GM12878 (cell line): Measurements from ENCODE around the gene PID1. TPM values are rescaled to one million over a fixed set of nuclear protein-coding genes. Genes with fewer than 3 reads are reported as not detected.

Experiments
- ATAC-seq: fragments of 200-7000 bp; cut with Tn5 transposase; 3 replicates; pipeline ENCODE4 v1.9.1; 2020; ENCODE audit warnings: mild to moderate bottlenecking, moderate library complexity
- BruUV-seq: library from RNA; stranded (reverse); fragments of 400-500 nt; replicated peaks from 2 replicates; lab custom pipeline; 2021; lab: Mats Ljungman, UMichigan
- CTCF ChIA-PET: fragments of 300-600 bp; sonication (Branson Sonifier 250); formaldehyde crosslinking; extraction: SDS; loops from one replicate; lab custom pipeline; 2021; ENCODE audit warnings: inconsistent platforms; lab: Yijun Ruan, JAX
- POLR2A ChIA-PET: fragments of 350-600 bp; formaldehyde crosslinking; extraction: SDS; loops from one replicate; lab custom pipeline; 2021; ENCODE audit warnings: inconsistent platforms; lab: Charles Lee
- RAD21 ChIA-PET: fragments of 300-600 bp; sonication (Branson Sonifier 250); formaldehyde crosslinking; loops from one replicate; lab custom pipeline; 2023; ENCODE audit warnings: antibody characterized with exemption; ENCODE audit not compliant: unreplicated experiment; lab: Charles Lee
- SMC1A ChIA-PET: fragments of 300-600 bp; sonication (Branson Sonifier 250); formaldehyde crosslinking; loops from one replicate; lab custom pipeline; 2023; ENCODE audit not compliant: unreplicated experiment, uncharacterized antibody; lab: Charles Lee
- DNase-seq: peaks from one replicate; pipeline ENCODE4 v3.0.0-alpha.2; 2011; ENCODE audit warnings: low read depth, low spot score
- FAIRE-seq: peaks from 3 replicates; lab custom pipeline; 2011; peaks lifted over from hg19 to GRCh38; lab: Jason Lieb, UNC
- H2AFZ ChIP-seq: 2 replicates; pipeline ENCODE4 v1.6.0; 2011; ENCODE audit warnings: low read depth, low read length, control low read depth; ENCODE audit not compliant: control insufficient read depth
- H3K27ac ChIP-seq: 2 replicates; pipeline ENCODE4 v1.5.1; 2011; ENCODE audit warnings: control low read depth; ENCODE audit not compliant: control insufficient read depth, insufficient read depth
- H3K27me3 ChIP-seq, 2 experiments: replicated peaks in 1 of 2; 2 replicates each; pipeline versions ENCODE4 v1.6.0 to v1.6.1; 2011; ENCODE audit warnings: low read length in 1 of 2; ENCODE audit not compliant: control insufficient read depth in 2 of 2, insufficient read depth in 2 of 2
- H3K36me3 ChIP-seq, 2 experiments: 2 replicates each; pipeline ENCODE4 v1.5.1; 2011; ENCODE audit warnings: low read length in 1 of 2; ENCODE audit not compliant: control insufficient read depth in 2 of 2, insufficient read depth in 2 of 2
- H3K4me1 ChIP-seq: 2 replicates; pipeline ENCODE4 v1.6.1; 2011; ENCODE audit warnings: mild to moderate bottlenecking, low read length, moderate library complexity, mixed read lengths; ENCODE audit not compliant: control insufficient read depth, insufficient read depth
- H3K4me2 ChIP-seq: 2 replicates; pipeline ENCODE4 v1.6.0; 2011; ENCODE audit warnings: control low read depth; ENCODE audit not compliant: control insufficient read depth, insufficient read depth
- H3K4me3 ChIP-seq: fragments of 200-600 bp; sonication (generic); 2 replicates; pipeline ENCODE4 v1.5.1; 2016
- H3K79me2 ChIP-seq: 2 replicates; pipeline ENCODE4 v1.6.0; 2011; ENCODE audit warnings: low read length; ENCODE audit not compliant: control insufficient read depth, insufficient read depth
- H3K9ac ChIP-seq: 2 replicates; pipeline ENCODE4 v1.8.0; 2011; ENCODE audit warnings: low read length, control low read depth, mixed read lengths; ENCODE audit not compliant: control insufficient read depth, insufficient read depth
- H3K9me3 ChIP-seq: replicated peaks from 3 replicates; pipeline ENCODE4 v1.5.1; 2011; ENCODE audit warnings: mild to moderate bottlenecking, low read length; ENCODE audit not compliant: control insufficient read depth, insufficient read depth
- H4K20me1 ChIP-seq: 2 replicates; pipeline ENCODE4 v1.6.0; 2011; ENCODE audit not compliant: control insufficient read depth, insufficient read depth
- ZBTB11 ChIP-seq: fragments of 450-650 bp; formaldehyde crosslinking; IDR thresholded peaks from 2 replicates; pipeline ENCODE4 v1.5.0; 2022; ENCODE audit warnings: mild to moderate bottlenecking, missing genetic modification characterization
- WGBS: methylation state at CpG from one replicate; pipeline ENCODE4 v1.1.6; 2016; ENCODE audit warnings: low lambda C conversion rate; ENCODE audit not compliant: insufficient replicate concordance, insufficient coverage; ENCODE audit errors: missing lambda C conversion rate; 5-methylcytosine and 5-hydroxymethylcytosine counted together
- in situ Hi-C: fragments of 300-500 bp; cut with MboI; formaldehyde crosslinking; loops from 9 replicates; pipeline ENCODE4 v1.14.3; 2018; ENCODE audit warnings: mixed read lengths
- intact Hi-C: fragments of 100-400 bp; cut with micrococcal nuclease; formaldehyde crosslinking; loops from one replicate; pipeline ENCODE4 v1.14.2; 2022; ENCODE audit not compliant: unreplicated experiment
- polyA plus RNA-seq, 11 experiments: library from polyadenylated mRNA; depleted of rRNA in 4 of 11; unstranded in 6 of 11; stranded (reverse) in 5 of 11; fragments of >200 nt; fragmentation: Nextera tagmentation in 4 of 11; fragmentation: Illumina TruSeq in 1 of 11; extraction: Ambion mirVana in 4 of 11; extraction: Trizol in 1 of 11; gene quantifications; 1 replicate in 1 of 11; 2 replicates in 10 of 11; pipeline versions ENCODE4 v1.2.1 to v1.2.3, GENCODE V29; 2011 to 2016; ENCODE audit warnings: inconsistent platforms in 2 of 11, missing spikeins in 2 of 11, low read depth in 1 of 11
- total RNA-seq, 4 experiments: library from RNA; depleted of rRNA in 3 of 4; stranded (reverse); fragments of >200 nt in 3 of 4; fragmentation: Illumina TruSeq in 1 of 4; extraction: Trizol in 1 of 4; gene quantifications; 2 replicates each; pipeline versions ENCODE4 v1.2.1 to v1.2.3, GENCODE V29; 2013 to 2021
- TF ChIP-seq, protein P1 (sequence below): IDR thresholded peaks from 2 replicates; pipeline ENCODE4 v1.6.1; 2012; ENCODE audit warnings: low read depth, low read length, improper control_type of control experiment

Gene PID1
- total and polyA plus RNA-seq, 10 of the 15 experiments (the other 5 are each of a cell fraction or from before 2014, with no cell fraction given): not detected

GRCh38 chr2:229050133-229050532 is 221.0 kb downstream of the PID1 start:
- RAD21 ChIA-PET: no interaction called here
- in situ Hi-C loops: no loop called here
- TF ChIP-seq, protein P1, sequence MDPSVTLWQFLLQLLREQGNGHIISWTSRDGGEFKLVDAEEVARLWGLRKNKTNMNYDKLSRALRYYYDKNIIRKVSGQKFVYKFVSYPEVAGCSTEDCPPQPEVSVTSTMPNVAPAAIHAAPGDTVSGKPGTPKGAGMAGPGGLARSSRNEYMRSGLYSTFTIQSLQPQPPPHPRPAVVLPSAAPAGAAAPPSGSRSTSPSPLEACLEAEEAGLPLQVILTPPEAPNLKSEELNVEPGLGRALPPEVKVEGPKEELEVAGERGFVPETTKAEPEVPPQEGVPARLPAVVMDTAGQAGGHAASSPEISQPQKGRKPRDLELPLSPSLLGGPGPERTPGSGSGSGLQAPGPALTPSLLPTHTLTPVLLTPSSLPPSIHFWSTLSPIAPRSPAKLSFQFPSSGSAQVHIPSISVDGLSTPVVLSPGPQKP: no peak
- no peak for TF ChIP-seq ZBTB11 (CRISPR knock-in tag)
- SMC1A ChIA-PET: interaction anchor here (1.5 kb wide), 1 partner anchor 118 kb away, joined by 3 read pairs; no protein-coding TSS in a partner anchor
- Histone ChIP-seq H3K4me3 (no peak overlapping the region), H3K27ac (no peak overlapping the region), H3K4me1 (no peaks in the 10 kb centered on the region), H3K36me3 (no peaks in the 10 kb centered on the region), H3K9me3 (no peaks in the 10 kb centered on the region), H2AFZ (no peak overlapping the region), H3K27me3 (no peaks in the 10 kb centered on the region), H4K20me1 (no peaks in the 10 kb centered on the region), H3K9ac (no peak overlapping the region), H3K79me2 (no peaks in the 10 kb centered on the region), H3K4me2 (no peak overlapping the region)
- no peak for FAIRE-seq
- CTCF ChIA-PET: interaction anchor here (0.6 kb wide), 1 partner anchor 1002 kb away, joined by 3 read pairs; no protein-coding TSS in a partner anchor
- BruUV-seq: no TSS peak
- intact Hi-C loops: no loop called here
- POLR2A ChIA-PET: no interaction called here
- 33% methylated on average over 5 of the region's 5 CpGs for WGBS
- ATAC-seq: no peak
- DNase-seq: no peak
